Nucleus accumbens (tissue), 56 donors: ENCODE measurements around the gene CARMIL3.
"Not testable (repeated sequence)": the region's sequence is repeated elsewhere in the genome, so short reads cannot be mapped to it uniquely, and the experiment has no call there.

Experiments used
- DNase-seq, 56 donors: peaks; one replicate each; lab custom pipeline; 2025; lab: John Stamatoyannopoulos, UW

CARMIL3 gene

DNA sequence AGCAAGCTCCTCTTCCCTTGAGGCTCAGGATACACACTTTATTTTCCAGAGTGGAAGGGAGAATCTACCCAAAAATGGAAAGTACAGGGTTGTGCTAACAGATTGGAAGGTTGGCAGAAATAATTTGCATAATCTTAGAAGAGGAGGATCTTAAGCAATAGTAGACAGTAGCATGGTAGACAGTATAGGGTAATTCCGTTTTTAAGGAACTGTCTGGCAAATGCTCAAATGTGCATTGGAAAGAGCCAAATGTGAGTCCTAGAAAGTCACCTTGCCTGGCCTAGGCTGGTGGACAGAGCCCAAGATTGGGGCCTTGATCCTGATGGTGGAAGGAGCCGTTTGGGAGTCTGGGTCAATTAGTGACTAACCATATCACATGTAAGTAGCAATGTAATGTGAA, 13.1 kb upstream of the CARMIL3 start:
- DNase-seq: no peak

DNA sequence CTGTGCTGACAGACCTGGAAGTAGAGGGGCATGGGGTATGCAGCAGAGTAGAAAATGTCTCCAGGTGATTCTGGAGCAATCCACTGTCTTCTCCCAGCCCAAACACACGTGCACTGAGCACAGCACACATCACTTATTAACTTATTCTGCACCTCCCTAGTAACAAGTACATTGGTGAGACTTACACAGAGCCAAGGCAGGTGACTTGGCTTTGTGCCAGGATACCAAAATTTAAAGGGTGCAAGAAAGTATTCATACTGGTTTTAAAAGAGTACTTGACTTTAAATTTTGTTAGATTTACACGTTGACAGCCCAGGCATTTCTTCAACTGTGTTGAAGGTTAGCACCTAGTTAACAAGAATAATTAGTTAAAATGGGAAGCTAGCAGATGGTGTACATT, 11.1 kb upstream of the CARMIL3 start:
- no peak for DNase-seq

DNA sequence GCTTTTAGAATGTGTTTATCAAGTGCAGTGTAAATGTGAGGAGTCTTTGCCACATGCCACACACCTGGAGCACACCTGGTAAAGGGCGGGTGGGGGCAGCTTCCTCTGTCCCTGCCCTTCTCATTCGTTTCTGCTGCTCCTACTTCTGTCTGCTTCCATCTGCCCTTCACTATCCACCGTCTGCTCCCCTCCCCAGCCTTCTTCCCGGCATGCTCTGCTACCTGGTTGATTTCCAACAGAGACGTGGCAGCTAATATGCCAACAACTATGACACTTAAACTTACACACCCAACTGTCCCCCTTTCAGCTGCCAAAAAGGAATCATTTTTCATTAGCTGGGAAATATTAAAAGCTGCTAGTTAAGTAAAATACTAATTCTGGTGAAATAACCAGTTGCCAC, 9.1 kb upstream of the CARMIL3 start:
- DNase-seq: no peak

GRCh38 chr14:24049002-24049401, 2.8 kb upstream of the CARMIL3 start:
- DNase-seq: not testable (repeated sequence)

- not testable (repeated sequence) for DNase-seq
These were observed 1.1 kb upstream of the CARMIL3 start for GRCh38 chr14:24050753-24051152.

GRCh38 chr14:24051176-24051788, 527 bp upstream of the CARMIL3 start:
- DNase-seq: peak in 26 of 56 donors; percentile 42 to 77 (median 61)

DNA sequence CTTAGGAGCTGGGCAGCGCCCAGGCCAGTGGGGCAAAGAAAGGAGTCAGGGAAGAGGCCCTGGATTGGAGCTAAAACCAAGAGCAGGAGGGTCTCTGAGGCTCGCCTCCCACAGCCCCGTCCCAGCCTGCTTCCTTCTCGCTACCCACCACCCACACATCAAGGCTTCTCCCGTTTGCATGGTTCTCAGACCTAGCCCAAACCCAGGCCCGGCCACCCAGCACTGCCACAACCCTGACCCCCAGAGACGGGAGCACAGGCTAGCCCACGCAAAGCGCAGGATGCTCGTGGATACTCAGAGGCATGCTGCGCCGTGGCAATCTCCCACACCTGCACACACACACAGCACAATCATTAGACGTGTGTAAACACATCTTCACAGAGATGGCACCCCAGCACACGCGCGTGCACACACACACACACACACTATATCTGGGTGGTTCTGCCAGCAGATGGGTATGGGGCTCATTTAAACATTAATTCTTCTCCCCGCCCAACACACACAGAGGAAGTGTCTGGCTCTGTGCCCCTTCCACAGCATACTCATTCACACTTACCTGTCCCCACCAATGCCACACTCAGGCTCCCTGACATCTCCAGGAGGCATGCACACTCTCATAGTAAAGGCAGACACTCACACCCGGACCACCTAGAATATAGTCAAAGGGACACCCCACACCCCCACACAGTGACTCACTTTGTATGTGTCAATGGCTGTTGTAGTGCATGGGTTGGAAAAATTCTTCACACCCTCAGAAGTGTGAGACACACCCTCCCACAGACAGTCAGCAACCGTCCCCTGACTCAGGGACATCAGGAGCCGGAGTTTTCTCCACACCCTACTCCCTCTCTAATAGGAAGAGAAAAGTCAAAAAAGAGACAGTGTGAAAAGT, 1.1 kb downstream of the CARMIL3 start:
- no peak for DNase-seq

GRCh38 chr14:24053548-24054323, 1.9 kb downstream of the CARMIL3 start:
- peak in 2 of 56 donors; percentile 20 to 31 for DNase-seq

- DNase-seq: no peak
These were observed 2.5 kb downstream of the CARMIL3 start for GRCh38 chr14:24054324-24054641.

DNA sequence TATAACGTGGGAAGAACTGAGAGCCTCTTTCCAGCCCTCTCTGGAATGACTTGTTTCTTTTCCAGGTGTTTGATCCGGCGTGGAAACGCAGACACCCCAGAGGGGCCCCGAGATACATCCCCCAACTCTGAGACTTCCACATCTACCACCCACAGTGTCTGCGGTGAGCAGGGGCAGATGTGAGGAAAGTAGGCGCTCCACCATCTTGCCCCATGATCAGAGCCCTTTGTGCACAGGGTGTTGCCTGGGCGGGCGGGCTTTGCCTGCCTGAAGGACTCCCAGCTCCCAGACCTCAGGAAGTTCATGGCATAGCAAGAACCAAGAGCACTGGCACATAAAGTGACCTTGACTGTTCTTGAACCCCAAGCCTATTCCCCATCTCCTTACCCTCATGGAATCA, 2.8 kb downstream of the CARMIL3 start:
- no peak for DNase-seq

- DNase-seq: no peak
These were observed 4.4 kb downstream of the CARMIL3 start for GRCh38 chr14:24055971-24056799.

DNA sequence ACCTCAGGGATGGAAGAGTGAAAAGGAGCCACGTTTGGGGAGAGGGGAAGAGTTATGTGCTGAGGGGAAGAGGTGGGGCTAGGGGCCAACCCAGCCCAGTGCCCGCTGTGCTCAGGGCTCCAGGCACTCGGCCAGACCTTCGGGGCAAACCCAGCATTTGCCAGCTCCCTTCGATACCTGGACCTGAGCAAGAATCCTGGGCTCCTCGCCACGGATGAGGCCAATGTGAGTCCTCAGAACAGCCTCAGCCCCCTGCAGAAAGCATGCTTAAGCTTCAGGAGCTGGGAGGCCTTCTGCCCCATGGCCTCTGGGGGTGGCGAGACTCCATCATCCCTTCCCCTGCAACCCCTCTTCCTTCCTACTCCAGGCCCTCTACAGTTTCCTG, 5.0 kb downstream of the CARMIL3 start:
- no peak for DNase-seq

- DNase-seq: no peak
These were observed 5.5 kb downstream of the CARMIL3 start for GRCh38 chr14:24057271-24057670.

- no peak for DNase-seq
These were observed 6.1 kb downstream of the CARMIL3 start for GRCh38 chr14:24057867-24058259.

GRCh38 chr14:24058260-24058950, 6.6 kb downstream of the CARMIL3 start:
- DNase-seq: peak in 39 of 56 donors; percentile 13 to 90 (median 38)

DNA sequence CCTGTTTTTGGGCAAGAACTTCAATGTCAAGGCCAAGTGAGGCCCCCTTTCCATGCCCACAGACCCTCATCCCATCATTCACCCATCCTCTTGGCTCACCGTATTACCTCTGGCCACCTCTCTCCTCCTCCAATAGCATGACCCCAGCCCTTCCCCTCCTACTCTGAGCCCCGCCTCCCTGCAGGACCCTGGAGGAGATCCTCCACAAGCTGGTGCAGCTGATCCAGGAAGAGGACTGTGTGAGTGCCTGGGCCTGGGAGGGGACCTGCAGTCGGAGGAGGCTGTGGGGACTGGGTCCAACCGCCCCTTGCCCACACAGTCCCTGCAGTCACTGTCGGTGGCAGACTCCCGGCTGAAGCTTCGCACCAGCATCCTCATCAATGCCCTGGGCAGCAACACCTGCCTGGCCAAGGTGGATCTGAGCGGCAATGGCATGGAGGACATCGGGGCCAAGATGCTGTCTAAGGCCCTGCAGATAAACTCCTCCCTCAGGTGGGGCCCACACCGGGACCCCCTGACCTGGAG, 7.2 kb downstream of the CARMIL3 start:
- DNase-seq: no peak

GRCh38 chr14:24059841-24060388, 8.1 kb downstream of the CARMIL3 start:
- no peak for DNase-seq

DNA sequence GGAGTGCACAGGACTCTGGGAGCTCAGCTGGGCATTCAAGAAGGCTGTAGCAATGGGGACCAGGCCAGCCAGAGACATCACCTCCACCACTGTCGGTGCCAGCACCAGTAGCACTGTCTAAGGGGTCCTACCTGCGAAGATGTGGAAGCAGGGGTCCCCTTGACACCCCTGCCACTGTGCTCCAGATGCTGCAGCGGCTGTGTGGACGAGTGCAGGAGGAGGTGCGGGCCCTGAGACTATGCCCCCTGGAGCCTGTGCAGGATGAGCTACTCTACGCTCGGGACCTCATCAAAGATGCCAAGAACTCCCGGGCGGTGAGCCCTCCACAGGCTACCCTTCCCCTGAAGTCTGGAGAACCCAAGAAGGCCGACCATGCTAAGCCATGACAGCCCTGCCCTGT, 8.6 kb downstream of the CARMIL3 start:
- no peak for DNase-seq
